Activated CD8-positive, alpha-beta memory T cell treated with anti-CD3 and anti-CD28 coated beads for 48 hours (primary cell): ENCODE measurements around the gene SH2B2.
"Not testable (repeated sequence)": the region's sequence is repeated elsewhere in the genome, so short reads cannot be mapped to it uniquely, and the experiment has no call there.

Source experiments
- DNase-seq, 3 experiments: peaks; one replicate each; pipeline ENCODE4 v3.0.0-alpha.2; 2020; ENCODE audit warnings: low read depth in 2 of 3, low spot score in 2 of 3

SH2B2 gene

DNA sequence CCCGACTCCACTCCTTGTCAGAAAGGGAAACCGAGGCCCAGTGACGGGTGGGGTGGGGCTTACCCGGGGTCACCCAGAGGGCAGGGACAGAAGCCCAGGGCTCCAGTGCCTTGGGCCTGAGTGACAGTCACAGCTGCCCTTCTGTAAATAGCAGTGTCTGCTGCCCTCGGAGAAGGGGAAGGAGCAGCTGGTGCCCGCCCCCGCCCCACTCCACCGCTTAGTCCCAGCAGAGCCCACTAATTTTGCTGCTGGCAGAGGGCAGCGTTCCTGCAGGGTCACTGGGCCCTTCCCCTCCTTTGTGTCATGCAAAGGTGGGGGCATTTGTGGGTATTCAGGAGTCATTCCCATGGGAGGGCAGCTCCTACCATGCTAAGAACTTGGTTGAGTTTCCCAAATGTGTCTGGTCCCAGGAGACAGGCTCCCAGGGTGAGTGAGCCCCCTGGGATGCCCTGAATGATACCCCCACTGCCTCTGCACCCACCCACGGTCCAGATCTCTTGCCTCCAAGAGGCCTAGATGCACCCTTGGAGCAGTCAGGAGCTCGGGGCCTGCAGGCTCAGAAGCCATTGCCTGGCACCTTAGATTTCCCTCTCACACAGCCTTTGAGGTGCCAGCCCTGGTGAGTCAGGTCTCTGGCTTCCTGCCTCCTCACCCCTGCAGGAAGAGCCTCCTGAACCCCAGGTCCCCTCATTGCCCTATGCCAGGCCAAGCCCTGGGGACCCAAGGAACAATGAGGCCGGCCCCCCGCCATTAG is 17.2 kb downstream of the SH2B2 start:
- DNase-seq: no peak

DNA sequence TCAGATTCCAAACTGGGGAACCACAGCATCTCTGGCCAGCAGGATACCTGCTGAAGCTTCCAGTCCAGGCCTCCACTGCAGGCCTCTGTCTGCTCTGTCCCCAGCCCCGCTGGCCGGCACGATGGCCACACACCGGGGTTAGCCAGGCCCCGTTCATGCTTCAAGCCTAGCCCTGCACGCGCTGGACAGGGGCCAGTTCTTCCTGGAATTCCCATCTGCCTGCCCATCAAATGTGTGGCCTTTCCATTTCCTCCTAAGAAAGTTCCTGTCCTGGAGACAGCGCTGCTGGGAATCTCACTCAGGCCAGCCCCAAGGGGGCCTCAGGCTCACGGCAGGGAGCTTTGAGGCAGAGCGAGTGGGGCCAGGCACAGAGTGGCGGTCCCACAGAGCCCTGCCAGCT is 18.0 kb downstream of the SH2B2 start:
- no peak for DNase-seq

DNA sequence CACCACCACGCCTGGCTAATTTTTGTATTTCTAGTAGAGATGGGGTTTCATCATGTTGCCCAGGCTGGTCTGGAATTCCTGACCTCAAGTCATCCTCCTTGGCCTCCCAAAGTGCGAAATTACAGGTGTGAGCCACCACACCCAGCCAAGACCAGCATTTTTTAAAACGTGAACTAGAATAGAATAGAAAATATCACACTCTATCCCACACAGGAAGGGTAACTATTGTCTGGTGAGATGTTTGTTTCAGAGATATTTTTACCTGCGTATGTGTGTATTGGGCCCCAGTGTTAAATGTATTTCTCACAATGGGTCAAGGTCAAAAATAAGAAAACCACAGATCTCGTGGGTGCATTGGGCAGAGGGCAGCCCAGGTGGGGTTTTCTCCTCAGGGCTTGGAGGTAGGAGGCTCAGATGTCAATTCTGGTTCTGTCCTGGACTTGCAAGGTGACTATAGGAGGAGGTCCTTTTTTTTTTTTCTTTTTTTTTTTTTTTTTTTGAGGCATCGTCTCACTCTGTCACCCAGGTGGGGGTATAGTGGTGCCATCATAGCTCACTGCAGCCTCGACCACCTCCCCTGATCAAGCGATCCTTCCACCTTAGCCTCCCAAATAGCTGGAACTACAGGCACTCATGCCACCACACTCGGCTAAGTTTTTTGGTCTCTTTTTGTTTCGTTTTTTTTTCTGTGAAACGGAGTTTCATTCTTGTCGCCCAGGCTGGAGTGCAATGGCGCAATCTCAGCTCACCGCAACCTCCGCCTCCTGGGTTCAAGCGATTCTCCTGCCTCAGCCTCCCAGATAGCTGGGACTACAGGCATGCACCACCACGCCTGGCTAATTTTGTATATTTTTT is 19.0 kb downstream of the SH2B2 start:
- DNase-seq: no peak

DNA sequence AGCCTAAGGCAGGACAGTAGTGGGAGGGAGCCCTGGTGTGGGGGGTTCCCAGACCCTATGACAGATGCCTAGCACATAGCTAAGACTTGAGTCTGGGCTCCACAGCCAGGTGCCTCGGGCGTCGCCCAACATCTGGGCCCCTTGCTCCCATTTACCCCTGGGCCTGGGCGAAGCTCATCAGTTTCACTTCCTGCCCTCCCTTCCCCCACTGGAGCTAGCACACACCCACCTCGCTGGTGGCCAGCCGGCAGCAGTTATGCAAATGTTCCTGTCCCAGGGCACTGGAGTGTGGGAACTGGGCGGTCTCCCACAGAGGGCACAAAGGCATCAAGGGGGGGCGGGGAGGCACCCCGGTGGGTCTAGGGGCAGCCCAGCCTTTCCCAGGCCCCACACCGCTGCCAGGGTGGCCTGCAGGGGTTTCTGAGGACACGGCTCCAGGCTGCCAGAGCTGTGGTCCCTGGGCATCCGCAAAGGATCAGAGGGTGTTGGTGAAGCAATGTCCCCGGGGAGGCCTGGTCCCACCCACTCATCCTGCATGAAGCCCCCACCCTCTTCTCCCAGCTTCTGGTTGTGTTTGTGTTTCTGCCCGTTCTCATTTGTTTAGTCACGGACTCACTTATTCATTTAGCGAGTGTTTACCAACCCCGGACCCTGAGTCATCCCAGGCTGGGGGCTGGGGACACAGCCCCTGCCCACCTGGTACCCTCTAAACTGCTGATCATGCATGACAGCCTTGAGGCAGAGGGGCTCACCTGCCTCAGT is 20.4 kb downstream of the SH2B2 start:
- DNase-seq: no peak

DNA sequence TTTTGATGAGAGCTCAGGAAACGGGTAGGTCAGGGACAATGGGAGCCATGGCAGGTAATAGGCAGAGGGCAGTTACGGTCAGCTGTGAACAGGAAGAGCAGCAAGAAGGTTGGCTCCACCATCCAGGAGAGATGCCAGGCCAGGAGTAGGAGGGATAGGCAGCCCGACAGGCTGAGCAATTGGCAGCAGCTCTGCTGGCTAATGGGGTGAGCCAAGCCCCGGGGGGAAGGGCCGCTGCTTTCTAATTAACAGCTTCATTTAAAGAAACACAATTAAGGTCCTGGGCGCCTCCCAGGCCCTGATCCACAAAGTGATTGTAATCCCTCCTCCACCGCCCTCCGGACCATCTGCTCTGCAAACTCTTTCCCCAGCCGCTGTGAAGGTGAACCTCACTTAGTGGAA is 23.7 kb downstream of the SH2B2 start:
- DNase-seq: no peak

DNA sequence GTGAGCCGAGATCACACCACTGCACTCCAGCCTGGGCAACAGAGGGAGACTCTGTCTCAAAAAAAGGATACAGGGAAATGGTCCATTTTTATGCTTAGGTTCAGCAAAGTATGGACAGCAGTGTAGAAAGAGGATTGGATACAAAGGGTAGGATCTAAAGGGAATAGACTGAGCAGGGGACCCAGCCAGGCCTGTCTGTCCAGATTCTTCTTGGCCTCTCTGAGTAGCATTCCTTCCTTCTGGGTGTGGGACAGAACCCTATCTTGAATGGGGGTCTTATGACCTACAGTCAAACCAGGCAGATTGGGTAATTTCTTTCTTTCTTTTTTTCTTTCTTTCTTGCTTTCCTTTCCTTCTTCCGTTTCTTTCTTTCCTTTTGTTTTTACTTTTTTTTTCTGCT is 25.6 kb downstream of the SH2B2 start:
- no peak for DNase-seq

DNA sequence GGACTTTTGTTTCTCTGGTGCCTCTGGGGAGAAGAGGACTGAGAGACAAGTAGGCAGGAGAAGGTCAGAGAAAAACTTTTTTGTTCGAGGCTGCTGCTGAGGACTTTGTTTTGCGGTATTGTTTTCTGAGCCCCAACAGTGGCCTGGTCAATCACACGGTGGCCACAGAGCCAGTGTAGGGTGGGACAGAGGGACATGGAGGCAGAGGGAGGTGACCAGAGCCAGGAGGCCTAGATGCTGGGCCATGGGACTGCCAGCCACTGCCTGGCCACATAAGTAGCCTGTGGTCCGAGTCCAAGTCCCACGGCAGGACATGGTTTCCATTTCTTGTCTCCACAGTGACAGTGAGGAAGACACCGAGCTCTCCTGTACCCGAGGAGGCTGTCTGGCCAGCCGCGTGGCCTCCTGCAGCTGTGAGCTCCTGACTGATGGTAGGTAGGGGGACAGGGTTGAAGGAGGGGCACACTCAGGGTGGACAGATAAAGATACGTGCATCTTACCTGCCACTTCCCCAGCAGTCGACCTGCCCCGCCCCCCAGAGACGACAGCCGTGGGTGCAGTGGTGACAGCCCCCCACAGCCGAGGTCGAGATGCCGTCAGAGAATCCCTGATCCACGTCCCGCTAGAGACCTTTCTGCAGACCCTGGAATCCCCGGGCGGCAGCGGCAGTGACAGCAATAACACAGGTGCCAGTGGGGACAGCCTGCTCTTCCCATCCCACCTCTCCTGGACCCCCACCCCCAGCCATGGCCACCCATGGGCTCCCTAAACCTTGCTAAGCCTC is 27.5 kb downstream of the SH2B2 start:
- DNase-seq: no peak

DNA sequence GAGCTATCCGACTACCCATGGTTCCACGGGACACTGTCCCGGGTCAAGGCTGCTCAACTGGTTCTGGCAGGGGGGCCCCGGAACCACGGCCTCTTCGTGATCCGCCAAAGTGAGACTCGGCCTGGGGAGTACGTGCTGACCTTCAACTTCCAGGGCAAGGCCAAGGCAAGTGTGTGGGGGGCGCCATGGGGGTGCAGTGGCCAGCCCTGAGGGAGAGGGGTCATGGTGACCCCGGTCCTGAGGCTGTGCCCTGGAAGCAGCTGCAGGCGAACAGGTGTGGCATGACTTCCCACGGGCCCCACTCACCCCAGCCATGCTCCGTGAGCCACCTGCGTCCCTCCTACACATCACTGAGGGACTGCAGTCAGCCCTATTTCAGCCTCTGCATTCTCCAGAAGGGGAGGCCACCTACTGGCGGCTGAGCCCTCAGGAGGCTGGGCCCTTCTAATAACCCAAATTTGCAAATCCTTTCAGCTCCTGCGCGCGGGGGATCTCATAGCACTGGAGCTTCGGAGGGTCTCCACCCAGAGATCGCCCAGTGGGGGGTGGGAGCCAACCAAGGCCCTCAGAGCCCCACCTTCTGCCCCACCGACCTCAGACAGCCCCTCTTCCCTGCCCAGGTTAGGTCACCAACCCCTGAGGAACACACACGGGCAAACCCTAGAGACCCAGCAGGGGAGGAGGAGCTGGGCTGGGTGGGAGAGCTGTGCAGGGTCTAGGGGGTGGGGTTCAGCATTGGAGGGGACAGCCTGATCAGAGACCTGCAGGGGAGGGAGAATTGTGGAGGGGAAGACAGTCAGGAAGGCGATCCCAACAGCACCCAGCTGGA is 30.8 kb downstream of the SH2B2 start:
- no peak for DNase-seq

DNA sequence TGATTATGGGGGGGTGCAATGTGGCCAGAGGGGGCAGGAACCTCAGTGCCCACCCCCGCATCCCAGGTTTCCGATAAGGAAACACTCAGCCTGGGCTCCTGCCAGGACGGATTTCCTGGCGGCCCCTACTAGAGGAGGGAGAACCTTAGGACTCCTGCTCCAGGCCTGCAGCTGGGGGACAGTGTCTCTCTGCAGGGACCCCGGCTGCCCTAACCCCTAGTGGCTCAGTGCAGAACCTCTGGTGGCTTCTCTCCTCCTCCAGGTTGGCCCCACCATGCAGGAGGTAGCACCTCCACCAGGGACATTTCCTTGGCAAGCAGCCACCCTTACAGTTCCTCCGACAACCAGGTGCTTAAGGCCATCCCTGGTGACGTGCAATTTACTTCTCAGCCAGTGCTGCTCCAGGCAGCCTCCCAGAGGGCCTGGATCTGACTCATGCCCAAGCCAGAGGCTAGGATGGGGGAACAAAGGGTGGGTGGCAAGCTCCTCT is 31.9 kb downstream of the SH2B2 start:
- DNase-seq: no peak

DNA sequence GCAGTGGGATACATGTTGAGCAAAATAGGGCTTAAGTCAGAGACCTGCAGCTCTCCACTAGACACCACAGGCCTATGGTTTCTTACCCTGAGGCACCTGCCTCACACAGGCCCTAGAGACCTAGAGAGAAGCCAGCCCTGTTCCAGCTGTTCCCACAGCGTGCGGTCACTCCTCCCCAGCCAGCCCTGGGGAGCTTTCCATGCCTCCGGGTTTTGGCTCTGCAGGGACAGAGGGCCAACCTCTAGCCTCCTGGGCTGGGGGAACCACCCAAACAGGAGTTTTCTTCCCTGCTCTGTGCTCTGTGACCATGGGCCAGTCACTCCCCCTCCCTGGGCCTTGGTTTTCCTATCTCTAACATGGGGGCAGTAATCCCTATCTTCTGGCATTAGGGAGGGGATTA is 33.0 kb downstream of the SH2B2 start:
- DNase-seq: no peak

DNA sequence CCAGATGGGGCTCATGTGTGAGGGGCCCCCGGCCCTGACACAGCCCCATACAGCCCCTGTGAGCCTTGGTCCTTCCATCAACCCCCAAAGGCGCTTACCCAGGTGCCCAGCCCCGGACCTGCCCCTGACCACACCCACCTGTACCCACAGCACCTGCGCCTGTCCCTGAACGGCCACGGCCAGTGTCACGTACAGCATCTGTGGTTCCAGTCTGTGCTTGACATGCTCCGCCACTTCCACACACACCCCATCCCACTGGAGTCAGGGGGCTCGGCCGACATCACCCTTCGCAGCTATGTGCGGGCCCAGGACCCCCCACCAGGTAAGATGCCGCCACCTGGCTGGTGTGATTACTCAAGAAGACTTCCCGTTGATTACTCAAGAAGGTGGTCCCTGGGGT is 33.5 kb downstream of the SH2B2 start:
- DNase-seq: no peak

DNA sequence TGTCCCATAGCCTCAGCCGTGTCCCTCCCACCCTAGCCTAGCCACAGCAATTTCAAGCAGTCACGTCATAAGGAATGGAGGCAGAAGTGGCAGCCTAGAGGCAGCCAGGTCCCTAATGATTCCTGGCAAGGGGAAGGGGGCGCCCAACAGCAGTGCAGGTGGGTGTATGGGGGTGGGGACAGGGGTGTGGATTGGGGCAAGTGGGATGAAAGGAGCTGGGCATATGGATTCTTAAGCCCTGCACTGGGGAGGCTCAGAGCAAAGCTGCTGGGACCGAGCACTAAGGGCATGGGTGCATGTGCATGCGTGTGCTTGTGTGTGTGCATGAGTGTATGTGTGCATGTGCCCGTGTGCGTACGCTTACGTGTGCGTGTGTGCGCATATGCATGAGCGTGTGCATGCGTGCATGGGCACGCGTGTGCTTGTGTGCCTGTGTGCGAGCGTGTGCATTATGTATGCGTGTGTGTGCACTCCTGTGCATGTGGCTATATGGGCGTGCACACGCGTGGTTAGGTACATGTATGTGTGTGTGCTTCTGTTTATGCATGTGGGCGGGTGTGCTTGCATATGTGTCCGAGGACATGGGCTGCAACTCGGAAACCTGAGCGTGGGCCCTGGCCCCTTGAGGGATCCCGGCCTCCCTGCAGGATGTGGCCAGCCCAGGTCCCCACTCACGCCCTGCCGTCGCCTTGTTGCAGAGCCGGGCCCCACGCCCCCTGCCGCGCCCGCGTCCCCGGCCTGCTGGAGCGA is 34.1 kb downstream of the SH2B2 start:
- no peak for DNase-seq

DNA sequence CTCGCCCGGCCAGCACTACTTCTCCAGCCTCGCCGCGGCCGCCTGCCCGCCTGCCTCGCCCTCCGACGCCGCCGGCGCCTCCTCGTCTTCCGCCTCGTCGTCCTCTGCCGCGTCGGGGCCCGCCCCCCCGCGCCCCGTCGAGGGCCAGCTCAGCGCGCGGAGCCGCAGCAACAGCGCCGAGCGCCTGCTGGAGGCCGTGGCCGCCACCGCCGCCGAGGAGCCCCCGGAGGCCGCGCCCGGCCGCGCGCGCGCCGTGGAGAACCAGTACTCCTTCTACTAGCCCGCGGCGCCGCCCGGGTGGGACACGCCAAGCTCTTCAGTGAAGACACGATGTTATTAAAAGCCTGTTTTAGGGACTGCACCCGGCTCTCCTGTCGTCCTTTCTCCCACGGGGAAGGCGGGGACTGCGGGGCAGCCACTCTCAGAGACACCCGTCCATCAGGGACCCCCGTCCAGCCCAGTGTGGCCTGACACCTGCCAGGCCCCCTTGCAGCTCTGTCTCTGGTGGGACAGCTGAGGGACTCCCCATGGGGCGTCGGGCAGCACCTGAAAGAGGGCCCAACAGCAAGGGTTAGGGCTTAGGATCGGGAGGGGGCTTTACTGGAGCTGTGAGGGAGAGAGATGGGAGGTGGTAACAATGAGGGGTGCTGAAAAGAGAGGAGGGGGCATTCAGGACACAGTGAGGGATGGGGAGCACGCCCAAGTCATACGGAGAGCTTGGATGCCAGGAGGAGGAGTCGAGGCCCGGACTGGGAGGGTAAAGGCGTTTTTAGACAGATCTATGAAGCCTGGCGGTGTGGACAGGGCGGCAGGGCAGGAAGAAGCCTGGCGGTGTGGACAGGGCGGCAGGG is 34.9 kb downstream of the SH2B2 start:
- peak in 1 of 3 experiments; percentile 2 for DNase-seq

DNA sequence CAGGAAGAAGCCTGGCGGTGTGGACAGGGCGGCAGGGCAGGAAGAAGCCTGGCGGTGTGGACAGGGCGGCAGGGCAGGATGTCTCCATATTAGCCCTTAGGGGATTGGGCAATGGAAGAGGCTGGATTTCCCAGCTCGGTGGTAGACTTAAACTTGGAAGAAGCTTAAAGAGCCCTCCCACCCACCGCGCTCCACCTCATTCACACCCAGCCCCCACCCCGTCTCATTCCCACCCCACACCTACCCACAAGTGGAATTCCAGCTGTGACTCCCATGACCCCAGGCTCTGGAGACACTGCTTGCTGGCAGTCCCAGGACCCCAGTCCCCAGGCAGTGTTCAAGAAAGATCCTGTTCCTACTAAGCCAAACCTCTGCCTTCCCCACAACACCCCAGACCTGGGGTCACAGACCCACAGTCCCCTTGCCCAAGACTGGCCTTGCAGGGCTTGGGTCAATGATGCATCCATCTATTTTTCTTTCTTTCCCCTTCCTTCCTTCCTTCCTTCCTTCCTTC is 35.6 kb downstream of the SH2B2 start:
- no peak for DNase-seq

DNA sequence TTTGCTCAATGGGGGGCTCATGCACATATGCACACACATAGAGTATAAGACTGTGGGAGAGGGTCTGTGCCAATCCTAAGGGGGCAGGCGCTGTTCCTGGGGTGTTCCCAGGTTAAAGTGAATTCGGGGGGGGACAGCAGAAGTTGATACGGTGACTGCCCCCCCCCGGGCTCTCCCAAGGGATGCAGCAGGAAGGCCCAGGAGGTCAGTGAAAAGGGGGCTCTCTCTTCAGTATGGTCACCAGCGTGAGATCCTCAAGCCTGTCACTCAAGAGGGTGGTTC is 37.2 kb downstream of the SH2B2 start:
- DNase-seq: no peak

DNA sequence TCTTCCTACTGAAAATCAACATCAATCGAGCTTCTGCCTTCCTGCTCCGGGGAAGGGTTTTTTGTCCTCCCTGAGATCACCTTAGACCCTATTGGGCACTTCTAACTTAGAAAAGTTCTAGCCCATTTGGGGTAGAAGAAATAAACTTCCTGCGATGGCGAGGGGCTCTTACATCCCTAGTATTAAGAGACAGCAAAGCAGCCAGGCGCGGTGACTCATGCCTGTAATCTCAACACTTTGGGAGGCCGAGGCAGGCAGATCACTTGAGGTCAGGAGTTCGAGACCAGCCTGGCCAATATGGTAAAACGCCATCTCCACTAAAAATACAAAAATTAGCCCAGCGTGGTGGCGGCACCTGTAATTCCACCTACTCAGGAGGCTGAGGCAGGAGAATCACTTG is 38.4 kb downstream of the SH2B2 start:
- not testable (repeated sequence) for DNase-seq

DNA sequence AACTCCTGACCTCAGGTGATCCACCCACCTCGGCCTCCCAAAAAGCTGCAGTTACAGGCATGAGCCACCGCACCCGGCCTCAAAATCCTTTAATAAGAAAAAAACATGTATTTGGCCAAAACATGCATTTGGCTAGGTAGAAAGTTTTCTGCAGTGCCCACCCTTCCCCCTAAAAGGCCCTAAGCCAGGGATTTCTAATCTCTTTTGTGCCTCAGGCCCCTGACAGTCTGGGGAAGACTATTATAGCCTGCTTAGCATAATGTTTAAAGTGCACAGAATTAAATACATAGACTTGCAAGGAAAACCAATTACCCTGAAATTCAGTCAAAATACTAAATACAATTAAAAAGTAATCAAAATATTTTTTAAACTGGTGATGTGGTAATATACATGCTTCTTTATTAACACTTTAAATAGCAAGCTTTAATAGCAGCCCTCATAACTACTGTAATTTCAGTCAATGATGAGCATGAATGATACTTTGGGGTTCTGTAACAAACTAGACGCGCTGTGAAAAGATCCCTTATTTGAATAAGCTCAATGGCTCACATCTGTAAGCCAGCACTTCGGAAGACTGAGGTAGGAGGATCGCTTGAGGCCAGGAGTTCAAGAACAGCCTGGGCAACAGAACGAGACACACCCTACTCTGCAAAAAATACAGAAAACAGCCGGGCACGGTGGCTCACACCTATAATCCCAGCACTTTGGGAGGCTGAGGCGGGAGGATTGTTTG is 39.7 kb downstream of the SH2B2 start:
- no peak for DNase-seq

DNA sequence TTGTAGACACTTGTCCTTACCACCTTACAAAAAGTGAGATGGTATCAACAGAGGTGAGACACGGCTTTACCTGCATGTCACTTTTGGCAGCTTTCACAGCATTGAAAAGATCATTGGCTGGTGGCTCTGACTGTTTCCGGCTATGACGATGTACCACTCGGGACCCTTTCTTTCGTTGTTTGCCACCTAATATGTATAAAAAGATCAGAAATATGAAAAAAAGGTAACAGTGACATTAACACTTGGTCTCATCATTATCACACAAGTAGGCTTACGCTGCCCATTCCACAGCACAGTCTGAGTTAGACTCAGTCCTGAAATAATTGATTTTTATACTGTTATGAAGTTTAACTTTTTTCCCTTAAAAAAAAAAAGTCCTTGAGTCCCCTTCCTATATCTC is 40.5 kb downstream of the SH2B2 start:
- DNase-seq: not testable (repeated sequence)
